ENCODE results near the gene ART3.

The ART3 gene

DNA sequence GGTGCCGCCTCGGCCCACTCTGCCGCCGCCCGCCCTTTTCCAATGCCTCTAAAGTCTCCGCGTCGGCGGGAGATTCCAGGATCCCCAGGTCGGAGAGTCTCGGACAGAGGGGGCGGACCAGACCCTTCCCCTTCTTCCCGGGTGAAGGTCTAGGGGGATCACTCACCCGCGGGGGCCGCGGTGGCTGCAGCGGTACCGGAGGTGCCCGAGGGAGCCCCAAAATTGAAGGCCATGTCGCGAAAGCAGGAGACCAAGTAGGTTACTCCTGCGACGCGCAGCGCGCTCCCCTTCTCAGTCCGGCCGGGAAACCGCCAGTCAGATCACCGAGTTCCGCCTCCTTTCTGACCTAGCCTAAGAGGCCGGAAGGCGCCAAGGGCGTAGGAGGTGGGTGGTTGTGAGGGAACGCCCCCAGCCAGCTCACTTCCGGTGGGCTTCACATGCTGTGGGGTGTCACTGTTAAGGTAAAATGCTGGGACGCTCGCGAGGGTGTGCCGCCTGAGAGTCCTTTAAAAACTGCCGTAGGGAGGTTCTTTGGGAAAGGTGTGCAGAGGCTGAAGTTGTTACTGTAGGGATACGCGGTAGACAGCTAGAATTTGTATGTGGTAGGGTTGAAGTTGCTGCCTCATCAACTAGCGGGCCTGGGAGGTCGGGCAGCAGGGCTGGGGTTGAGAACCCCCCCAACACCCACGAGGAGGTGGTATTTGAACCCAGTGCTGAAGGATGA lies 73.8 kb downstream of the ART3 start, which contains the start of gene NUP54:
Gene NUP54 (minus strand): TSS at position 256 of the 724 bp plus-strand sequence. CDS start 23 bp downstream, at position 233.
- DNase-seq (ENCODE audit: low spot score): peak; percentile 93

DNA sequence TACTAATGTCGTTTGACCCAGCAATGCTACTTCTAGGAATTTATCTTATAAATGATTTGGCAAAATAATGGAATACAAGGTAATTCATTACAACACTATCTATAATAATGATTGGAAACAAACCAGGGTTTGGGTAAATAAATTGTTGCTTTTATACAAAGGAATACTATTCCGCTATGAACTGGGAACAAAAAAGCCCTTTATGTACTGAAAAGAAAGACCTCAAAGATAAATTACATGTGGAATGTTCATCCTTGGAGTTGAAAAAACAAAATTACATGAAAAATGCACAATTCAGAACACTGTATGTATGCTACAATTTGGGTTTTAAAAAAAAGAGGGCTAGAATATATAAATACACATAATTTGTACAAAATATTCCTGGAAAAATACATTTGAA lies 78.8 kb downstream of the ART3 start:
- no peak for DNase-seq (ENCODE audit: low spot score)

DNA sequence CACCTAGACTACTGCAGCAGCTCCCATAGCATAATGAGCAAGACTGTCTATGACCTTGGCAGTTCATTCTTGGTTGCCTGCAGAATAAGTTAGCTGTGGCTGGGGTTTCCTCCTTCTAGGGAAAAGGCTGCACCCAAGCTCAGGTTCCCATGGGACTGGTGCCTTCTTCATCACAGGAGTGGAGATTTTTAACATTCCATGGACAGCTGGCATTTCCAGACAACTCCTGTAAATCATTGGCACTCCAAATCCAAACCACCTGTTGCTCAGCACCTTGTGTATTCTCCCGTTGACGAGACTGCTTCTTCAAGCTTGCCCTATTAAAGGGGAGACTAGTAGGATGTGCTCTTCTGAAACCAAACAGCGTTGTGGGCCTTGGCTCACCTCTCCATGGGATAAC lies 81.5 kb downstream of the ART3 start:
- no peak for DNase-seq (ENCODE audit: low spot score)

DNA sequence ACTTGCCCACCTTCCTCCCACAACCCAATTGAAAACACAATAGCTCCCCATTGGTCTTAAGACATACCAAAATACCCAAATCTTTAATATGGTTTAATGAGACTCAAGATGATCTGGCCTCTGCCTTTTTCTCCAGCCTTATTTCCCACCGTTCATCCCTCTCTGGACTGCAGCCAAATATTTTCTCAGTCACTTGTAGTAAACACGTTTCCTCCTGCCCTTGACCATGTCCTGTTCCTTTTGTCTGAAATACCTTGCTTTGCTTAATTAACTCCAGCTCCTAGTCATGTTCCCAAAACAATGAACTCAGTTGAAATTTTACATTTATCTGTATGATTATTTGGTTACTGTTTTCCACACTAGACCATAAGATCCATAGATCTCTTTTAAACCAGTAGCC lies 82.1 kb downstream of the ART3 start:
- DNase-seq (ENCODE audit: low spot score): no peak

DNA sequence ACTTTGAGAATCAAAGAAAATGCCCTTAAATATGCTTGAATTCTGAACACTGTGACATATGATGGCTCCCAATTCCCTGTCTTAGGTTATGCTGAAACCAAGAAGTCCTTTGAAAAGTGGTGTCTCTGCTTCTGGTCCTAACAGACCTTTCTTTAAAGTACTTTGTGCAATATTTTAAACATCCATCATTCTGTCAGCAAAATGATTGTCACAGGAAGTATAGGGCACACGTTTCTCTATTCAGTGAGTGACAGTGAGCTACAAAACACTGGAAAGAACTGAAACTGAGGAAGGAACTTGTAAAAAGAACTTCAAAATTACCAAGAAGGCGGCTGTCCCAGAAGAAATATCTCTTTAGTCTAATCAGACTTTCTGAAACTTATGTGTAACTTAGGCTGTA lies 85.8 kb downstream of the ART3 start:
- DNase-seq (ENCODE audit: low spot score): no peak

Data from D341Med (cell line).